Smooth muscle cell (in vitro differentiated cells): ENCODE measurements around the gene MACROH2A1. TPM values are rescaled to one million over a fixed set of nuclear protein-coding genes. Genes with fewer than 3 reads are reported as not detected.

ENCODE experiments used
- DNase-seq: peaks from one replicate; lab custom pipeline; 2025; ENCODE audit not compliant: unreplicated experiment; lab: John Stamatoyannopoulos, UW
- H2AFZ ChIP-seq: fragments of 200-600 bp; sonication (generic); 2 replicates; pipeline ENCODE4 v1.6.0; 2016; ENCODE audit warnings: antibody characterized with exemption, low read depth, mild to moderate bottlenecking
- H3F3A ChIP-seq: fragments of 200-600 bp; sonication (generic); 2 replicates; pipeline ENCODE4 v1.6.0; 2017; ENCODE audit warnings: antibody characterized with exemption, low read depth
- H3K27ac ChIP-seq: fragments of 200-600 bp; sonication (generic); 2 replicates; pipeline ENCODE4 v1.5.1; 2016; ENCODE audit warnings: low read depth, mild to moderate bottlenecking
- H3K27me3 ChIP-seq: fragments of 200-600 bp; sonication (generic); 2 replicates; pipeline ENCODE4 v1.6.1; 2016; ENCODE audit warnings: low read depth, mild to moderate bottlenecking
- H3K36me3 ChIP-seq: fragments of 200-600 bp; sonication (generic); 2 replicates; pipeline ENCODE4 v1.5.1; 2016; ENCODE audit warnings: low read depth
- H3K4me1 ChIP-seq: fragments of 200-600 bp; sonication (generic); 2 replicates; pipeline ENCODE4 v1.5.1; 2016; ENCODE audit warnings: low read depth
- H3K4me2 ChIP-seq: fragments of 200-600 bp; sonication (generic); 2 replicates; pipeline ENCODE4 v1.6.0; 2016; ENCODE audit warnings: mild to moderate bottlenecking
- H3K4me3 ChIP-seq: fragments of 200-600 bp; sonication (generic); 2 replicates; pipeline ENCODE4 v1.5.1; 2016; ENCODE audit warnings: mild to moderate bottlenecking
- H3K79me2 ChIP-seq: fragments of 200-600 bp; sonication (generic); 2 replicates; pipeline ENCODE4 v1.6.0; 2016; ENCODE audit warnings: low read depth, mild to moderate bottlenecking
- H3K9ac ChIP-seq: fragments of 200-600 bp; sonication (generic); 2 replicates; pipeline ENCODE4 v1.6.0; 2016; ENCODE audit warnings: low read depth
- H3K9me3 ChIP-seq: fragments of 200-600 bp; sonication (generic); replicated peaks from 2 replicates; pipeline ENCODE4 v1.5.1; 2016; ENCODE audit warnings: low read depth
- H4K20me1 ChIP-seq: fragments of 200-600 bp; sonication (generic); 2 replicates; pipeline ENCODE4 v1.6.0; 2016; ENCODE audit warnings: low read depth
- WGBS: methylation state at CpG from one replicate; pipeline ENCODE4 v1.1.7; 2016; ENCODE audit warnings: low lambda C conversion rate; 5-methylcytosine and 5-hydroxymethylcytosine counted together
- polyA plus RNA-seq: library from polyadenylated mRNA; unstranded; fragments of >200 nt; fragmentation: Nextera tagmentation; extraction: Ambion mirVana; gene quantifications from 2 replicates; pipeline ENCODE4 v1.2.1, GENCODE V29; 2016
- total RNA-seq: library from RNA; depleted of rRNA; stranded (reverse); fragments of >200 nt; gene quantifications from 2 replicates; pipeline ENCODE4 v1.2.3, GENCODE V29; 2014
- TF ChIP-seq, protein P1 (sequence below): fragments of 200-600 bp; sonication (generic); IDR thresholded peaks from 2 replicates; pipeline ENCODE4 v1.5.1; 2017; ENCODE audit warnings: borderline replicate concordance, mild to moderate bottlenecking, antibody characterized with exemption; ENCODE audit not compliant: insufficient read depth, poor library complexity, severe bottlenecking

MACROH2A1 gene
- total and polyA plus RNA-seq, 2 experiments from 2014 or later = 309 to 371 TPM

DNA sequence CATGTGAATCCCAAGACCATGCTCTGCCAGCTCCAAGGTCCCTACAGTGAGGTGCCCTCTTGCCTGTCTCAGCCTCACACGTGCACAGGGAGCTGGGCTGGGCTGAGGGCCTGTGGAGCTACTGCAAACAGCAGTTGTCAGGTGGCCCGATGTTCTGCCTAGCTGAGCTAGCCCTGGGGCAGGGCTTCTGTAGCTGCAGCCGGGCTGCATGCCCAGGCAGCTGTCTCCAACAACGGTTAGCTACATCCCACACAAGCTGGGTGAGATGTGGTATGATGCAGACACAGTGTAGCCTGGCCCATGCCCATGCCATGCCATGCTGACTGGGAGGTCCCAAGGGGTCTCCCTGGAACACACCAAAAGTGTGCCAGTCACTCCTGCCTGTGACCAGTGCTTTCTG, 62.0 kb downstream of the MACROH2A1 start:
- TF ChIP-seq, protein P1, sequence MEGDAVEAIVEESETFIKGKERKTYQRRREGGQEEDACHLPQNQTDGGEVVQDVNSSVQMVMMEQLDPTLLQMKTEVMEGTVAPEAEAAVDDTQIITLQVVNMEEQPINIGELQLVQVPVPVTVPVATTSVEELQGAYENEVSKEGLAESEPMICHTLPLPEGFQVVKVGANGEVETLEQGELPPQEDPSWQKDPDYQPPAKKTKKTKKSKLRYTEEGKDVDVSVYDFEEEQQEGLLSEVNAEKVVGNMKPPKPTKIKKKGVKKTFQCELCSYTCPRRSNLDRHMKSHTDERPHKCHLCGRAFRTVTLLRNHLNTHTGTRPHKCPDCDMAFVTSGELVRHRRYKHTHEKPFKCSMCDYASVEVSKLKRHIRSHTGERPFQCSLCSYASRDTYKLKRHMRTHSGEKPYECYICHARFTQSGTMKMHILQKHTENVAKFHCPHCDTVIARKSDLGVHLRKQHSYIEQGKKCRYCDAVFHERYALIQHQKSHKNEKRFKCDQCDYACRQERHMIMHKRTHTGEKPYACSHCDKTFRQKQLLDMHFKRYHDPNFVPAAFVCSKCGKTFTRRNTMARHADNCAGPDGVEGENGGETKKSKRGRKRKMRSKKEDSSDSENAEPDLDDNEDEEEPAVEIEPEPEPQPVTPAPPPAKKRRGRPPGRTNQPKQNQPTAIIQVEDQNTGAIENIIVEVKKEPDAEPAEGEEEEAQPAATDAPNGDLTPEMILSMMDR = no peak
- H3K27me3 ChIP-seq = no peaks in the 10 kb centered on the region
- no peak overlapping the region for H3K4me2 ChIP-seq
- H3K36me3 ChIP-seq = no peaks in the 10 kb centered on the region
- no peak for DNase-seq
- H3F3A ChIP-seq = peaks cover 15% of the 10 kb centered on the region
- peaks cover 7% of the 10 kb centered on the region for H3K4me1 ChIP-seq
- H4K20me1 ChIP-seq = peaks cover 10% of the 10 kb centered on the region
- H3K27ac ChIP-seq = peak overlapping the region; percentile 8
- no peaks in the 10 kb centered on the region for H3K79me2 ChIP-seq
- no peak overlapping the region for H3K4me3 ChIP-seq
- H2AFZ ChIP-seq = no peak overlapping the region
- no peaks in the 10 kb centered on the region for H3K9me3 ChIP-seq
- no peak overlapping the region for H3K9ac ChIP-seq
- WGBS = 74% methylated on average over 4 of the region's 4 CpGs

DNA sequence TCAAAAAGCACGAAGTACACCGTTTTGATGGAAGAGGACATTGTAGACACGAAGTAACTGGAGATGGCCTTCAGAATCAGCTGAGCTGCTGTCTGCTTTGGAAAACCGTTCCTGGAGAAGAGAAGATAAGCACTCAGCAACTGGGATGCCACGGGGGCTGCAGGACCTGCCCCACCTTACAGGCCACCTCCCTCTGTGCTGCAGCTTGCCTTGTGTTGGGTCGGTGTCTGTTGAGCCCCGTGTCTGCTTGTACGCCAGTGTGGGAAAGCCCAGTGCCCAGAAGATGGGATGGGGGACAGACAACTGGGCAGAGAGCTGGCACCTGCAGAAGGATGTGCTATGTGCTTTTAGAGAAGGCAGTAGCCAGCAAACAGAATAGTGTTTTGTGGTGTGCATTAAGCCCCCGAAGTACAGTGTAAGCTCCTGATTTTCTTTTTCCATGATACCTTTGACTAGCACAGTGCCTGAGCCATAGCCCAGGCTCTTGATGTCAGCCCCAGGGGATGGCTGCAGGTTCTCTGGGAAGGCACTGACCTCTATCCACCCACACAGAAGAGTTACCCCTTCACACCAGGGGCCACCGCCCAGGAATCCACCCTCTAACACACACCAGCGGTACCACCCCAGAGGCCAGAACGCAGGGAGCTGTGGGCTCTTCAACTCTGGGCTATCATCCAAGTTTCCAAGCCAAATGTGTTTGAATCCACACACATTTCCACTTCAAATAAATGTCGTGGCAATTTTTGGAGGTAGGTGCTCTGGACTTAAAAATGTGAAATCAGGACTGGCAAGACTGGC, 63.8 kb downstream of the MACROH2A1 start:
- no peaks in the 10 kb centered on the region for H3K36me3 ChIP-seq
- H3K4me1 ChIP-seq = peaks cover 7% of the 10 kb centered on the region
- peak overlapping the region; percentile 70 for H3K27ac ChIP-seq
- no peaks in the 10 kb centered on the region for H3K9me3 ChIP-seq
- no peak overlapping the region for H3K9ac ChIP-seq
- TF ChIP-seq, protein P1 = no peak
- H4K20me1 ChIP-seq = no peaks in the 10 kb centered on the region
- H2AFZ ChIP-seq = no peak overlapping the region
- peaks cover 11% of the 10 kb centered on the region for H3F3A ChIP-seq
- no peak overlapping the region for H3K4me3 ChIP-seq
- H3K4me2 ChIP-seq = peak overlapping the region; percentile 29
- H3K27me3 ChIP-seq = no peaks in the 10 kb centered on the region
- H3K79me2 ChIP-seq = no peaks in the 10 kb centered on the region
- no peak for DNase-seq
- WGBS = 77% methylated on average over 13 of the region's 13 CpGs

DNA sequence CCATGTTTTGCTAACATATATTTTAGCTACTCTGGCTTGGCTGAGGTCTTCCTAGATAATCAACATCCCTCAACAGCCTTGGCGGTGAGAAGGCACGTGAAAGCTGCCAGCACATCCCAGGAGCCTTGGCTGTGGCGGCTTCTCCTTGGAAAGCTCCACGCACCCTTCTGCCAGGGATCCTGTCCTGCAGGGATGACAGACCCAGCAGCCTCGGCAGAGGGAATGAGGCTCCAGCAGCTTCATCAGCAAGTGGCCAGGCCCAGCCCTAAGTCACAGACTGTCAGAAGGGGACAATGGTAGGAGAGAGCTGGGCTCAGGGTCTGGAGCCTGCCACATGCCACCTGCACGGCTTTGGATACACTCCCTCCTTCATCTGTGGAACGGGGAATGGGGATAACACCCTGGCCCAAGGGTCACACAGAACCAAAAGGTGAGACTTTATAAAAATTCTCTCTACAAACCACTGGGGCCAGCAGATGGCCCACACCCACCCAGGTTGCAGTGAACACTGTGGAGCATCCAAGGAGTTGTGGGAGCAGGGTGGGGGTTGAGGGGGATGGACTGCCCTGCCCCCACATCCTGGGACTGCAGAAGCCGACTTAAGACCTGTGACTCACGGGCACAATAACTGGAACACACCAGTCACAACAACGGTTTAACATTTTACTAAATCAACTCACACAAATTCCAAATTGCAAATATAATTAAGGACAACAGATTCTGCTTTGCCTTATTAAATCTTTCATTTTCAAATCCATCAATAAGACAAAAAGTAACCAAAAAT, 65.1 kb downstream of the MACROH2A1 start:
- peaks cover 7% of the 10 kb centered on the region for H3K4me1 ChIP-seq
- no peaks in the 10 kb centered on the region for H3K27me3 ChIP-seq
- TF ChIP-seq, protein P1 = no peak
- H3K9ac ChIP-seq = peak overlapping the region; percentile 27
- no peak overlapping the region for H3K4me3 ChIP-seq
- peak overlapping the region; percentile 29 for H3K4me2 ChIP-seq
- WGBS = 51% methylated on average over 10 of the region's 10 CpGs
- no peak for DNase-seq
- H3K79me2 ChIP-seq = no peaks in the 10 kb centered on the region
- peaks cover 11% of the 10 kb centered on the region for H3F3A ChIP-seq
- no peaks in the 10 kb centered on the region for H3K36me3 ChIP-seq
- H2AFZ ChIP-seq = no peak overlapping the region
- no peaks in the 10 kb centered on the region for H3K9me3 ChIP-seq
- no peaks in the 10 kb centered on the region for H4K20me1 ChIP-seq
- peak overlapping the region; percentile 70 for H3K27ac ChIP-seq
